ENCODE results near the gene SLC24A3.
"Not testable (repeated sequence)": the region's sequence is repeated elsewhere in the genome, so short reads cannot be mapped to it uniquely, and the experiment has no call there.

The SLC24A3 gene

GRCh38 chr20:19730706-19731105 is 518.3 kb downstream of the SLC24A3 start:
- no peak for DNase-seq

GRCh38 chr20:19734811-19735210 is 522.4 kb downstream of the SLC24A3 start:
- no peak for DNase-seq

- DNase-seq, result peak; percentile 72
Measured at GRCh38 chr20:19735446-19735845, 523.0 kb downstream of the SLC24A3 start.

GRCh38 chr20:19737025-19737424 is 524.6 kb downstream of the SLC24A3 start:
- DNase-seq, result no peak

GRCh38 chr20:19738951-19739350 is 526.5 kb downstream of the SLC24A3 start:
- DNase-seq, result no peak

- DNase-seq, result no peak
Measured at GRCh38 chr20:19739351-19739750, 526.9 kb downstream of the SLC24A3 start.

GRCh38 chr20:19740512-19740911 is 528.1 kb downstream of the SLC24A3 start:
- no peak for DNase-seq

GRCh38 chr20:19741924-19742323 is 529.5 kb downstream of the SLC24A3 start:
- no peak for DNase-seq

- DNase-seq, result no peak
Measured at GRCh38 chr20:19742974-19743639, 530.7 kb downstream of the SLC24A3 start.

GRCh38 chr20:19743640-19743995 is 531.2 kb downstream of the SLC24A3 start:
- DNase-seq, result no peak

- DNase-seq, result no peak
Measured at GRCh38 chr20:19745106-19745505, 532.7 kb downstream of the SLC24A3 start.

- no peak for DNase-seq
Measured at GRCh38 chr20:19745584-19745983, 533.1 kb downstream of the SLC24A3 start.

GRCh38 chr20:19746396-19746795 is 534.0 kb downstream of the SLC24A3 start:
- DNase-seq, result no peak

- no peak for DNase-seq
Measured at GRCh38 chr20:19747903-19748302, 535.5 kb downstream of the SLC24A3 start.

GRCh38 chr20:19748681-19749080 is 536.2 kb downstream of the SLC24A3 start:
- no peak for DNase-seq

- no peak for DNase-seq
Measured at GRCh38 chr20:19749618-19750071, 537.2 kb downstream of the SLC24A3 start.

GRCh38 chr20:19750101-19750606 is 537.7 kb downstream of the SLC24A3 start:
- no peak for DNase-seq

GRCh38 chr20:19750907-19751636 is 538.6 kb downstream of the SLC24A3 start:
- no peak for DNase-seq

GRCh38 chr20:19754201-19754600 is 541.8 kb downstream of the SLC24A3 start:
- DNase-seq, result not testable (repeated sequence)

- DNase-seq, result no peak
Measured at GRCh38 chr20:19756761-19757486, 544.5 kb downstream of the SLC24A3 start.

GRCh38 chr20:19757487-19758132 is 545.2 kb downstream of the SLC24A3 start:
- peak; percentile 96 for DNase-seq

GRCh38 chr20:19758133-19758500 is 545.7 kb downstream of the SLC24A3 start, which contains the start of gene RIN2:
Gene RIN2, plus strand, starts transcription at chr20:19758258. Its CDS starts 131,344 bp downstream, at chr20:19889602.
- DNase-seq, result no peak

All from femur (tissue), 1 donor.